IgD-negative memory B cell (primary cell): ENCODE data around the gene FBP2. TPM values are rescaled to one million over a fixed set of nuclear protein-coding genes. Genes with fewer than 3 reads are reported as not detected.

Source experiments
- H3K27ac Mint-ChIP-seq, 3 donors: one replicate each; pipeline ENCODE4 v1.8.0; 2020 to 2022; ENCODE audit warnings: mild to moderate bottlenecking in 3 of 3, mixed read lengths in 3 of 3, moderate library complexity in 1 of 3
- H3K27me3 Mint-ChIP-seq: one replicate; pipeline ENCODE4 v1.8.0; 2021; ENCODE audit warnings: mixed read lengths
- H3K36me3 Mint-ChIP-seq: one replicate; pipeline ENCODE4 v1.8.0; 2020; ENCODE audit warnings: mild to moderate bottlenecking, mixed read lengths
- H3K4me1 Mint-ChIP-seq, 3 donors: one replicate each; pipeline ENCODE4 v1.8.0; 2020 to 2022; ENCODE audit warnings: mixed read lengths in 3 of 3, mild to moderate bottlenecking in 1 of 3
- H3K4me3 Mint-ChIP-seq, 4 donors: one replicate each; pipeline ENCODE4 v1.8.0; 2020 to 2022; ENCODE audit warnings: mild to moderate bottlenecking in 4 of 4, mixed read lengths in 4 of 4, moderate library complexity in 3 of 4
- H3K9me3 Mint-ChIP-seq, 3 donors: one replicate each; pipeline ENCODE4 v1.8.0; 2020 to 2021; ENCODE audit warnings: mixed read lengths in 3 of 3, mild to moderate bottlenecking in 1 of 3
- polyA plus RNA-seq: library from polyadenylated mRNA; unstranded; fragments of 300-500 nt; fragmentation: Illumina TruSeq; gene quantifications from one replicate; pipeline ENCODE4 v1.2.3, GENCODE V29; 2021

The FBP2 gene
- polyA plus RNA-seq, 1 donor from 2014 or later = not detected

- Mint-ChIP-seq H3K4me1 (no peaks in the 10 kb centered on the region), H3K27me3 (peaks cover 4% of the 10 kb centered on the region), H3K36me3 (no peaks in the 10 kb centered on the region), H3K4me3 (no peak overlapping the region), H3K27ac (no peak overlapping the region), H3K9me3 (no peaks in the 10 kb centered on the region)
These were observed 78.9 kb downstream of the FBP2 start for GRCh38 chr9:94514722-94515121.

- Mint-ChIP-seq H3K4me1 (peaks cover 0 to 1% (median 0%) of the 10 kb centered on the region in 3 donors), H3K4me3 (no peak overlapping the region), H3K27ac (no peak overlapping the region), H3K9me3 (peaks cover 0 to 1% (median 0%) of the 10 kb centered on the region in 3 donors), H3K36me3 (no peaks in the 10 kb centered on the region), H3K27me3 (peaks cover 4% of the 10 kb centered on the region)
These were observed 81.7 kb downstream of the FBP2 start for GRCh38 chr9:94511955-94512265.

GRCh38 chr9:94511134-94511954 lies 82.3 kb downstream of the FBP2 start:
- Mint-ChIP-seq H3K27ac (no peak overlapping the region), H3K36me3 (no peaks in the 10 kb centered on the region), H3K4me1 (peaks cover 0 to 1% (median 0%) of the 10 kb centered on the region in 3 donors), H3K9me3 (peaks cover 0 to 1% (median 0%) of the 10 kb centered on the region in 3 donors), H3K27me3 (peaks cover 6% of the 10 kb centered on the region), H3K4me3 (no peak overlapping the region)

Other genes with a start within 250 kb of the FBP2 start
- not detected for gene PCAT7, start 38.7 kb downstream of the FBP2 start, polyA plus RNA-seq
- 7.1 TPM for gene FBP1, start 45.7 kb upstream of the FBP2 start, polyA plus RNA-seq
- 4.5 TPM for gene AOPEP, start 132.9 kb upstream of the FBP2 start, polyA plus RNA-seq